ENCODE results near the gene PCBP2. TPM values are rescaled to one million over a fixed set of nuclear protein-coding genes. Genes with fewer than 3 reads are reported as not detected.

Gene PCBP2
- total RNA-seq, 2 experiments from 2014 or later = 209 to 1,015 TPM

GRCh38 chr12:53485955-53486735, 34.2 kb downstream of the PCBP2 start:
- H3K4me1 ChIP-seq (ENCODE audit: insufficient read depth, low read length, poor library complexity, severe bottlenecking) = peaks cover 5% of the 10 kb centered on the region
- H4K20me1 ChIP-seq (ENCODE audit: insufficient read depth, low read length) = no peaks in the 10 kb centered on the region
- no TSS peak for BruUV-seq (replicated peaks)
- no peak overlapping the region for H3K27ac ChIP-seq (ENCODE audit: low read depth, low read length, poor library complexity, severe bottlenecking)
- intact Hi-C loops (cut with micrococcal nuclease; ENCODE audit: unreplicated experiment) = no loop called here
- H3K9me2 ChIP-seq (ENCODE audit: insufficient read depth, low read length) = no peaks in the 10 kb centered on the region
- POLR2A ChIA-PET = no interaction called here
- no peak overlapping the region for H3K4me2 ChIP-seq (ENCODE audit: low read length)
- H3K36me3 ChIP-seq (ENCODE audit: insufficient read depth, low read length) = peaks cover 69% of the 10 kb centered on the region
- DNase-seq (ENCODE audit: low spot score) = no peak
- TF ChIP-seq EZH2phosphoT487 (IDR thresholded peaks at IDR 0.05; ENCODE audit: borderline replicate concordance, low read depth, low read length) = no peak
- TF ChIP-seq CTCF (conservative IDR thresholded peaks at IDR 0.05; ENCODE audit: low read length) = no peak
- H2AFZ ChIP-seq (ENCODE audit: low read length) = no peak overlapping the region
- H3K4me3 ChIP-seq (ENCODE audit: low read depth, low read length, poor library complexity, severe bottlenecking) = no peak overlapping the region
- no peaks in the 10 kb centered on the region for H3K79me2 ChIP-seq (ENCODE audit: insufficient read depth, low read depth, low read length)
- CTCF ChIA-PET (ENCODE audit: unreplicated experiment) = no interaction called here
- H3K9me3 ChIP-seq (ENCODE audit: low read length) = no peaks in the 10 kb centered on the region

- H3K36me3 ChIP-seq (ENCODE audit: insufficient read depth, low read length) = peaks cover 61% of the 10 kb centered on the region
- intact Hi-C loops (cut with micrococcal nuclease; ENCODE audit: unreplicated experiment) = no loop called here
- CTCF ChIA-PET (ENCODE audit: unreplicated experiment) = no interaction called here
Measured at GRCh38 chr12:53486736-53487487, 35.0 kb downstream of the PCBP2 start.

More at GRCh38 chr12:53486736-53487487, 35.0 kb downstream of the PCBP2 start:
- POLR2A ChIA-PET = no interaction called here
- Histone ChIP-seq H2AFZ (ENCODE audit: low read length) (no peak overlapping the region), H3K4me2 (ENCODE audit: low read length) (no peak overlapping the region), H3K79me2 (ENCODE audit: insufficient read depth, low read depth, low read length) (no peaks in the 10 kb centered on the region), H3K4me1 (ENCODE audit: insufficient read depth, low read length, poor library complexity, severe bottlenecking) (peaks cover 5% of the 10 kb centered on the region), H3K4me3 (ENCODE audit: low read depth, low read length, poor library complexity, severe bottlenecking) (no peak overlapping the region), H3K27ac (ENCODE audit: low read depth, low read length, poor library complexity, severe bottlenecking) (no peak overlapping the region), H4K20me1 (ENCODE audit: insufficient read depth, low read length) (no peaks in the 10 kb centered on the region), H3K9me2 (ENCODE audit: insufficient read depth, low read length) (no peaks in the 10 kb centered on the region), H3K9me3 (ENCODE audit: low read length) (no peaks in the 10 kb centered on the region)
- TF ChIP-seq EZH2phosphoT487 (IDR thresholded peaks at IDR 0.05; ENCODE audit: borderline replicate concordance, low read depth, low read length) (no peak), CTCF (conservative IDR thresholded peaks at IDR 0.05; ENCODE audit: low read length) (no peak)
- no peak for DNase-seq (ENCODE audit: low spot score)
- BruUV-seq (replicated peaks) = no TSS peak

All from OCI-LY7 (cell line).